Spleen (tissue), 11 donors: Measurements from ENCODE around the gene ADAMTS6. TPM values are rescaled to one million over a fixed set of nuclear protein-coding genes. Genes with fewer than 3 reads are reported as not detected.

Experiments used
- DNase-seq: peaks from one replicate; pipeline ENCODE4 v3.0.0-alpha.2; 2020
- H3K27ac ChIP-seq, 8 donors: fragments of 200-600 bp; sonication (generic) in 7 of 8; 1 replicate in 4 of 8; 2 replicates in 4 of 8; pipeline versions ENCODE4 v1.5.0 to v1.8.0; 2016 to 2021; ENCODE audit warnings: inconsistent platforms in 4 of 8, mild to moderate bottlenecking in 4 of 8, moderate library complexity in 1 of 8
- H3K27me3 ChIP-seq, 7 donors: fragments of 200-600 bp; sonication (generic) in 6 of 7; replicated peaks in 1 of 7; 1 replicate in 4 of 7; 2 replicates in 3 of 7; pipeline versions ENCODE4 v1.5.0 to v1.8.0; 2016 to 2021; ENCODE audit warnings: inconsistent platforms in 3 of 7, mild to moderate bottlenecking in 1 of 7
- H3K36me3 ChIP-seq, 6 donors: fragments of 200-600 bp; sonication (generic) in 5 of 6; 1 replicate in 4 of 6; 2 replicates in 2 of 6; pipeline versions ENCODE4 v1.5.0 to v1.8.0; 2016 to 2021; ENCODE audit warnings: inconsistent platforms in 2 of 6
- H3K4me1 ChIP-seq, 6 donors: fragments of 200-600 bp; sonication (generic) in 5 of 6; 1 replicate in 3 of 6; 2 replicates in 3 of 6; pipeline versions ENCODE4 v1.5.0 to v1.8.0; 2016 to 2021; ENCODE audit warnings: inconsistent platforms in 3 of 6
- H3K4me3 ChIP-seq, 8 donors: fragments of 200-600 bp; sonication (generic) in 7 of 8; 1 replicate in 4 of 8; 2 replicates in 4 of 8; pipeline versions ENCODE4 v1.5.0 to v1.8.0; 2016 to 2021; ENCODE audit warnings: inconsistent platforms in 4 of 8, mild to moderate bottlenecking in 4 of 8, moderate library complexity in 2 of 8
- H3K9me3 ChIP-seq, 8 donors: fragments of 200-600 bp; sonication (generic) in 7 of 8; 1 replicate in 4 of 8; 2 replicates in 4 of 8; pipeline versions ENCODE4 v1.5.0 to v1.8.0; 2016 to 2021; ENCODE audit warnings: inconsistent platforms in 4 of 8
- CTCF ChIP-seq, 11 experiments: fragments of 200-600 bp in 7 of 11; fragments of 450-650 bp in 4 of 11; sonication (generic) in 4 of 11; IDR thresholded peaks in 8 of 11; conservative IDR thresholded peaks in 3 of 11; 1 replicate in 7 of 11; 2 replicates in 4 of 11; pipeline versions ENCODE4 v1.4.0 to v1.8.0; 2016 to 2021; ENCODE audit warnings: antibody characterized with exemption in 11 of 11, inconsistent platforms in 4 of 11, mild to moderate bottlenecking in 1 of 11
- POLR2A ChIP-seq, 3 donors: fragments of 450-650 bp; IDR thresholded peaks; one replicate each; pipeline ENCODE4 v1.5.1; 2017; ENCODE audit warnings: antibody characterized with exemption in 3 of 3, mild to moderate bottlenecking in 1 of 3
- POLR2AphosphoS5 ChIP-seq, 3 donors: sonication (generic); formaldehyde crosslinking; IDR thresholded peaks; one replicate each; pipeline ENCODE4 v1.5.1; 2017; ENCODE audit warnings: antibody characterized with exemption in 3 of 3
- WGBS, 5 donors: extraction: QIAGEN DNeasy Blood & Tissue Kit in 3 of 5; methylation state at CpG; one replicate each; pipeline versions ENCODE4 v1.1.5 to v1.1.7; 2013 to 2018; 5-methylcytosine and 5-hydroxymethylcytosine counted together
- intact Hi-C: fragments of 100-400 bp; cut with DNase I; formaldehyde crosslinking; loops from one replicate; pipeline ENCODE4 v1.15.0; 2023; ENCODE audit warnings: low total_unique reads
- polyA plus RNA-seq, 3 donors: library from polyadenylated mRNA; stranded (reverse); fragments of 200-250 nt; gene quantifications; one replicate each; pipeline ENCODE4 v1.2.1, GENCODE V29; 2013
- total RNA-seq, 7 donors: library from RNA; depleted of rRNA in 3 of 7; stranded (reverse); fragments of >200 nt in 3 of 7; fragmentation: NEBNext Ultra II Directional in 4 of 7; extraction: Animal tissue kit (Norgen Biotek cat#: 25700) in 4 of 7; gene quantifications; one replicate each; pipeline versions ENCODE4 v1.1.0 to v1.2.1, GENCODE V29; 2016 to 2021
- donor health status: healthy with polysubstance abuse.
- donor health status: DM: no; HTN: no; CAD: no; lungs with moderate emphysema.
- donor health status: DM: no; HTN: no; CAD: no.
- donor health status: Bipolar disorder and iron deficiency.
- donor health status: healthy.
- donor health status: DM: no; HTN: no; CAD: no.
- donor health status: DM: yes; HTN: yes; CAD: no.

ADAMTS6 gene
- total and polyA plus RNA-seq, 10 donors = 1.1 to 16.4 (median 6.3) TPM

- TF ChIP-seq POLR2AphosphoS5 (IDR thresholded peaks at IDR 0.05) (no peak), CTCF (IDR thresholded peaks at IDR 0.05 in 8 of 11, conservative IDR thresholded peaks at IDR 0.05 in 3 of 11) (no peak), POLR2A (IDR thresholded peaks at IDR 0.05) (no peak)
- DNase-seq = no peak
- Histone ChIP-seq H3K27ac (peak overlapping the region in 5 of 8 donors; percentile 16 to 62 (median 56)), H3K4me3 (no peak overlapping the region), H3K9me3 (no peaks in the 10 kb centered on the region), H3K27me3 (no peaks in the 10 kb centered on the region), H3K4me1 (no peaks in the 10 kb centered on the region), H3K36me3 (no peaks in the 10 kb centered on the region)
- WGBS, 5 donors = 71 to 92% (median 82%) methylated on average over 2 of the region's 2 CpGs
- intact Hi-C loops = no loop called here
Observed at GRCh38 chr5:65364907-65365306, 116.8 kb downstream of the ADAMTS6 start.

- intact Hi-C loops = no loop called here
- no peak for DNase-seq
- WGBS, 5 donors = 68 to 79% (median 72%) methylated on average over 2 of the region's 2 CpGs
- no peaks in the 10 kb centered on the region for H3K36me3 ChIP-seq
- no peaks in the 10 kb centered on the region for H3K4me1 ChIP-seq
- H3K4me3 ChIP-seq = no peak overlapping the region
- TF ChIP-seq POLR2AphosphoS5 (IDR thresholded peaks at IDR 0.05) (no peak), POLR2A (IDR thresholded peaks at IDR 0.05) (no peak), CTCF (IDR thresholded peaks at IDR 0.05 in 8 of 11, conservative IDR thresholded peaks at IDR 0.05 in 3 of 11) (no peak)
- H3K27me3 ChIP-seq = no peaks in the 10 kb centered on the region
- no peaks in the 10 kb centered on the region for H3K9me3 ChIP-seq
- H3K27ac ChIP-seq = peak overlapping the region in 2 of 8 donors; percentile 3 to 57
Observed at GRCh38 chr5:65363499-65363898, 118.2 kb downstream of the ADAMTS6 start.

- DNase-seq = no peak
- Histone ChIP-seq H3K9me3 (no peaks in the 10 kb centered on the region), H3K36me3 (no peaks in the 10 kb centered on the region), H3K4me3 (no peak overlapping the region), H3K27ac (no peak overlapping the region), H3K27me3 (no peaks in the 10 kb centered on the region), H3K4me1 (no peaks in the 10 kb centered on the region)
- TF ChIP-seq POLR2A (IDR thresholded peaks at IDR 0.05) (no peak), POLR2AphosphoS5 (IDR thresholded peaks at IDR 0.05) (no peak), CTCF (IDR thresholded peaks at IDR 0.05 in 8 of 11, conservative IDR thresholded peaks at IDR 0.05 in 3 of 11) (no peak)
- intact Hi-C loops = no loop called here
- WGBS, 5 donors = 78 to 89% (median 84%) methylated on average over 5 of the region's 5 CpGs
Observed at GRCh38 chr5:65359981-65360380, 121.7 kb downstream of the ADAMTS6 start.

- intact Hi-C loops = no loop called here
- WGBS, 5 donors = 58 to 76% (median 67%) methylated on average over 3 of the region's 3 CpGs
- TF ChIP-seq CTCF (IDR thresholded peaks at IDR 0.05 in 8 of 11, conservative IDR thresholded peaks at IDR 0.05 in 3 of 11) = no peak
- no peak for TF ChIP-seq POLR2A (IDR thresholded peaks at IDR 0.05)
- no peak for TF ChIP-seq POLR2AphosphoS5 (IDR thresholded peaks at IDR 0.05)
- Histone ChIP-seq H3K27ac (no peak overlapping the region), H3K36me3 (no peaks in the 10 kb centered on the region), H3K4me1 (no peaks in the 10 kb centered on the region), H3K4me3 (no peak overlapping the region), H3K27me3 (no peaks in the 10 kb centered on the region), H3K9me3 (no peaks in the 10 kb centered on the region)
- DNase-seq = no peak
Observed at GRCh38 chr5:65359569-65359968, 122.2 kb downstream of the ADAMTS6 start.
